GM21529 (cell line): ENCODE data around the gene TNS2.

ENCODE experiments used
- ATAC-seq: cut with Tn5 transposase; IDR thresholded peaks from one replicate; pipeline ENCODE4 v1.9.1; 2021; ENCODE audit not compliant: unreplicated experiment

The TNS2 gene

DNA sequence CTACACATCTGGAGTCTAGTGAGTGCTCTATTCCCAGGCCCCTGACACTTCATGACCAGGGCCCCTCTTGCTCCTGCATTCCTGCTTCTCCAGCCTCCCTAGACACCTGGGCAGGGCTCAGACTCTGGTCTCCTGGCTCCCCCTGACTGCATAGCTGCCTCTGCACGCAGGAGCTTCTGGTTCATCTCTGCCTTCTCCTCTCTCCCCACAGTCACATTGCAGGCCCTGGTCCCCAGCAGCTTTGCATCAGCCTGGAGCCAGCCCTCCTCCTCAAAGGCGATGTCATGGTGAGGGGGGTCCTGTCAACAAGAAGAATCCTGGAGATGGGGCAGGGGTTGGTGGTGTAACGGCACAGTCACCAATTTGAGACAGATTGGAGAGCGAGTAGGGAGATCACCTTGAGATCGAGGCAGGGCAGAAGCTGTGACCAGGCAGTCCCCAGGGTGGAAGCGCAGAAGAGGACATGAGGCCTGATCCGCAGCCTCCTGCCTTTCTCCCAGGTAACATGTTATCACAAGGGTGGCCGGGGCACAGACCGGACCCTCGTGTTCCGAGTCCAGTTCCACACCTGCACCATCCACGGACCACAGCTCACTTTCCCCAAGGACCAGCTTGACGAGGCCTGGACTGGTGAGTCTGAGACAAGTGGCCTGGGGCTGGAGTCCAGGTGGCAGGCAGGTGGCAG lies 8.1 kb downstream of the TNS2 start:
- ATAC-seq, result no peak

- no peak for ATAC-seq
These were observed 9.0 kb downstream of the TNS2 start for GRCh38 chr12:53058674-53059433.

DNA sequence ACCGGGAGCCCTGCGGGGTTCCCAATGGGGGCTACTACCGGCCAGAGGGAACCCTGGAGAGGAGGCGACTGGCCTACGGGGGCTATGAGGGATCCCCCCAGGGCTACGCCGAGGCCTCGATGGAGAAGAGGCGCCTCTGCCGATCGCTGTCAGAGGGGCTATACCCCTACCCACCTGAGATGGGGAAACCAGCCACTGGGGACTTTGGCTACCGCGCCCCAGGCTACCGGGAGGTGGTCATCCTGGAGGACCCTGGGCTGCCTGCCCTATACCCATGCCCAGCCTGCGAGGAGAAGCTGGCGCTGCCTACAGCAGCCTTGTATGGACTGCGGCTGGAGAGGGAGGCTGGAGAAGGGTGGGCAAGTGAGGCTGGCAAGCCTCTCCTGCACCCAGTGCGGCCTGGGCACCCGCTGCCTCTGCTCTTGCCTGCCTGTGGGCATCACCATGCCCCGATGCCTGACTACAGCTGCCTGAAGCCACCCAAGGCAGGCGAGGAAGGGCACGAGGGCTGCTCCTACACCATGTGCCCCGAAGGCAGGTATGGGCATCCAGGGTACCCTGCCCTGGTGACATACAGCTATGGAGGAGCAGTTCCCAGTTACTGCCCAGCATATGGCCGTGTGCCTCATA lies 9.7 kb downstream of the TNS2 start:
- no peak for ATAC-seq

- no peak for ATAC-seq
These were observed 10.3 kb downstream of the TNS2 start for GRCh38 chr12:53060064-53060720.

GRCh38 chr12:53060721-53061276 lies 10.9 kb downstream of the TNS2 start:
- ATAC-seq, result no peak

GRCh38 chr12:53061404-53062010 lies 11.6 kb downstream of the TNS2 start:
- ATAC-seq, result no peak

GRCh38 chr12:53062011-53062961 lies 12.4 kb downstream of the TNS2 start:
- no peak for ATAC-seq

- no peak for ATAC-seq
These were observed 13.3 kb downstream of the TNS2 start for GRCh38 chr12:53062977-53063707.

- no peak for ATAC-seq
These were observed 14.1 kb downstream of the TNS2 start for GRCh38 chr12:53063708-53064612.

DNA sequence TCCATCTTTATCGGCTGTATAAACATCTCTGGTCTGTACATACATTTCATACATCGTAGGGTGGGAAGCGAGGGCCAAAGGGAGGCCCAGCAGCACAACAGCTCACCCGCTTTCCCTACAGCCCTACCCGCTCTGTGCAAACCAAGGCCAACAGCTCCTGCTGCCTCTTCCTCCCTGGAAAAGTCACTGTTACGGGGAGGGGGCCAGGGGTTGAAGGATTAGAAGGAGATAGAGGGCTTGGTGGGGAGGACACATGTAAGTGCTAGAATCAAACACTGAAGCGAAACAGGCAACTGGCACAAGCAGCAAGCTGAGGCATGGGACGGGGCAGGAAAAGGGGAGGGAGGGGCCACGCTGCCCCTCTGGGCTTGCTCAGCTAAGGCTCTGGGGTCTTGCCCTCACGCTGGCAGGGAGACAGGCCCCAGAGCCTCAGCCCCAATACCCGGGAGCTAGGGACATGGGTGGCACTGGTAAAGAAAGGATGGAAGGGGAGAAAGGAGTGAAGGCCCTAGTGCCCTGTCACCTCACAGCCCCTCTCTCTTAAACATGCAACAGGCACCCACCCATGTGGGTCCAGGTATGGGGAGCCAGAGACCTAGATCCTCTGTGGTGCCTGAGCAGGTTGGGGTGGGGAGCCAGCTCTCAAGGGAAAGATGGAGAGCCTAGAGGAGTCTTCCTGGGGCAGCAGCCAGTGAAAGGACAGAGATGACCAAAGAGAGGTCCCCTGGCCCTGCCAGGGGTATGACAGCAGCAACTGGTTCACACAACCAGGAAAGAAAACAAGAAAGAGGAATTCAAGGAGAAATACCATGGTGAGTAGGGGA lies 15.0 kb downstream of the TNS2 start:
- no peak for ATAC-seq

DNA sequence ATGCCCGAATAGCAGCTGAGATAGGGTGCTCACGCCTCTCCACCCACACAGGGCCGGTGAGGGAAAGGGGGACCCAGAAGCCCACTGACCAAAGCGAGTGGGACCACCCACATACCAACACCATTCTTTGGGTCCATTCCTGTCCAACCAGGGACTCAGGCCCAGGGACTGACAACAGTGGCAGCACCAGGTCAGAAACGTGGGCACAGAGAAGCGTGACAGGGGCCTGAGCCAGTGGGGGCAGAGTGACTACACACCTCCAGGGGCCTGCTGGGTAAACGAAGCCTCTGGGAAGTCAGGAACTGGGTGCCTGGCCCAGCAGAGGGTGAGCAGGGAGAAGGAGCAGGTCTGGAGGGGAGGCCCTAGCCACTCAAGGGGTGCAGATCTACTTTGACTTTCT lies 15.6 kb downstream of the TNS2 start:
- ATAC-seq, result no peak

- ATAC-seq, result no peak
These were observed 16.4 kb downstream of the TNS2 start for GRCh38 chr12:53065975-53066931.

DNA sequence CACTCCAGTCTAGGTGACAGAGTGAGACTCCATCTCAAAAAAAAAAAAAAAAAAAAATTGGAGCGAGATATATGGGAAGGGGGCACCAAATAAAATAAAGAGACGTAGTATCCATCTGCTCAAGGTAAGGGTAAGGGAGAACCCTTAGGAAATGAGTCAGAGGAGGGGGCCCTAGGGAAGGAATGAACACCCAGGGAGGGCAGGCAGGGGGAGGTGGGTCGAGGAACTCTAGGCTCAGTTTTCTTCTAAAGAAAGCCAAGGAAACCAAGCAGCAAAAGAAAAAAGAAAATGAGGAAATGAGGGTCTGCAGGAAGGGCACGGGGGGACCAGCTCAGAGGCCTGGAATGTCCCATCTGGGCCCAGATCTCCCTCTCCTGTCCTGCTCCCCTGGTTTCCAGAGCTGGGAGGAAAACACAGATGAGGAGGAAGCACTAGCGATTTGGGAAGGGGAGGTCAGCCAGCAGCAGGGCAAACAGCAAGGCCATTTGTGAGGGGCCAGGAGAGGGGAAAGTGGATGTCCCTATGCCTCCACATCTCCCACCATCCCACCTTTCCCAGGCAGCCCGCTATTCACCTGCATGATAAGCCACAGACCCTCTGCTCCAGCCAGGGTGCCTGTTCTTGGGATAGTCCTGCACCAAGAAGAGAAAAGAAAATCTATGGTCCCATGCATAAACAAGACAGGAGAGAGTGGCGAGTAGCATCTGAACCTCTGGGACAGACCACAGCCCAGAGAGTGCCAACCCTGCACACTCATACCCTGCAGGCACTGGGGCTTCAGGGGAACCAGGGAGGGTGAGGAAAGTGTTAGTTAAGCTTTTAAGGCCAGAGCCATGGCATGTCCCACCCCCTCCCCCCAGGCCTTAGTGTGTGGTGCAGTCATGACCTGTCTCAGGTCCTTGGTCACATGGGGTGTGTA lies 17.5 kb downstream of the TNS2 start:
- ATAC-seq, result no peak

DNA sequence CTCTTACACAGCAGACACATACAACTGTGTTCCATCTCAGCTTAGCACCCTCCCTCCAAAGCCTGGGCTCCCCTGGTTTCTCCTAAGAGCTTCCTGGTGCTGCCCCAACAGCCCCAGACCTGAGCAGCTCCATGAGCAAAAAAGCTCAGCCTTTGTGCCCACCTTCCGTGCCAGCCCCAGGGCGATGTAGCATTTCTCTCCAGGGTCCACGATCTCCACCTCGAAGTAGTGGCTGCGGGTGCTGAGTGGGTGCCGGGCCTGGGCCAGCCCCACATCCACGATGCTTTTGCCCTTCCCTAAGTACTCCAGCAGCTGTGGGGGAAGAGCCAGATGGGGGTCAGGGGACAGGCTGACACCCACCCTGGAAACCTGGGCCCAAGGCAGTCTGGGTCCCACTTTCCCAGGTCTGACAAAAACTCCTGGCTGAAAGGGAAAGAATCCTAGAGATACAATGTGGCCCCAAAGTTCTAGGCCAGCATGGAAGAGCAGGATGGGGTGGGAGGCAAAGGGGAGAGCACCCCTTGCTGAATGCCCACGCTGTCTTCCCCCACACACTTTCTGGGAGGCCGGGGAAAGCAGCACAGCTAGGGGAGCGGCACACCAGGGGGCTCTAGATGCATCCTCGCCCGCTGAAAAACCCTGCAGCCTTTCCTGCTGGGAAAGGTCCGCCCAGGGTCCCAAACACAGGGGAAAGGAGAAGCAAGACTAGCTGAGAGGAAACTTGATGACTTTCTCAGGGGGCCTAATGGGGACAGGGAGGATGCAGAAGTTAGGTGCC lies 18.3 kb downstream of the TNS2 start:
- ATAC-seq, result no peak
